Esophagus squamous epithelium (tissue), 4 donors: ENCODE data around the gene IFT122.

Experiments used
- POLR2A ChIP-seq, 4 donors: fragments of 450-650 bp; IDR thresholded peaks; one replicate each; pipeline ENCODE4 v1.6.1; 2017; ENCODE audit warnings: antibody characterized with exemption in 4 of 4, mild to moderate bottlenecking in 4 of 4, moderate library complexity in 3 of 4
- TF ChIP-seq, protein P1 (sequence below), 6 experiments: fragments of 450-650 bp in 4 of 6; fragments of 200-600 bp in 2 of 6; sonication (generic) in 2 of 6; IDR thresholded peaks; one replicate each; pipeline ENCODE4 v1.5.1; 2016 to 2019; ENCODE audit warnings: antibody characterized with exemption in 6 of 6, mild to moderate bottlenecking in 4 of 6, moderate library complexity in 4 of 6

- TF ChIP-seq, protein P1, sequence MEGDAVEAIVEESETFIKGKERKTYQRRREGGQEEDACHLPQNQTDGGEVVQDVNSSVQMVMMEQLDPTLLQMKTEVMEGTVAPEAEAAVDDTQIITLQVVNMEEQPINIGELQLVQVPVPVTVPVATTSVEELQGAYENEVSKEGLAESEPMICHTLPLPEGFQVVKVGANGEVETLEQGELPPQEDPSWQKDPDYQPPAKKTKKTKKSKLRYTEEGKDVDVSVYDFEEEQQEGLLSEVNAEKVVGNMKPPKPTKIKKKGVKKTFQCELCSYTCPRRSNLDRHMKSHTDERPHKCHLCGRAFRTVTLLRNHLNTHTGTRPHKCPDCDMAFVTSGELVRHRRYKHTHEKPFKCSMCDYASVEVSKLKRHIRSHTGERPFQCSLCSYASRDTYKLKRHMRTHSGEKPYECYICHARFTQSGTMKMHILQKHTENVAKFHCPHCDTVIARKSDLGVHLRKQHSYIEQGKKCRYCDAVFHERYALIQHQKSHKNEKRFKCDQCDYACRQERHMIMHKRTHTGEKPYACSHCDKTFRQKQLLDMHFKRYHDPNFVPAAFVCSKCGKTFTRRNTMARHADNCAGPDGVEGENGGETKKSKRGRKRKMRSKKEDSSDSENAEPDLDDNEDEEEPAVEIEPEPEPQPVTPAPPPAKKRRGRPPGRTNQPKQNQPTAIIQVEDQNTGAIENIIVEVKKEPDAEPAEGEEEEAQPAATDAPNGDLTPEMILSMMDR (IDR thresholded peaks at IDR 0.05) = no peak
- no peak for TF ChIP-seq POLR2A (IDR thresholded peaks at IDR 0.05)
Observed at GRCh38 chr3:129404130-129404529, 35.9 kb upstream of the IFT122 start.
